ENCODE data around the gene RGS17.

RGS17 gene

DNA sequence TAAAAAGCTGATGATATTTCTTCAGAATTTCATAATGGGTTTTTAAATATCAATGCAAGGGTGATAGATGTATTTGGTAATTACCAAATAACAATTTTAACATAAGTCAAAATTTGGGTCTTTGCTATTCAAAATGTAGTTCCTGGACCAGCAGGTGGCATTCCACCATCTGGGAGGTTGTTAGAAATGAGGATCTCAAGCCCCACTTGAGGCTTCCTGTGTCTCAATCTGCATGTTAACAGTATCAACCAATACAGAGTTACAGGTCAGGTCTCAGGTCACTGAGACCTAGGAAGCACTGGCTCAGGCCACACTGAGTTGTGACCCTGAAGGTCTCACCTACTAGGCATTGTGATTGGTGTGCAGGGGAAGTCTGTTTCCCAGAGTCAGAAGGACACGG lies 71.3 kb downstream of the RGS17 start:
- Histone ChIP-seq H3K36me3 (replicated peaks) (no peaks in the 10 kb centered on the region), H3K4me3 (ENCODE audit: low read depth, low read length) (no peak overlapping the region), H3K27ac (no peak overlapping the region), H3K27me3 (replicated peaks) (no peaks in the 10 kb centered on the region)
- TF ChIP-seq, protein P1, sequence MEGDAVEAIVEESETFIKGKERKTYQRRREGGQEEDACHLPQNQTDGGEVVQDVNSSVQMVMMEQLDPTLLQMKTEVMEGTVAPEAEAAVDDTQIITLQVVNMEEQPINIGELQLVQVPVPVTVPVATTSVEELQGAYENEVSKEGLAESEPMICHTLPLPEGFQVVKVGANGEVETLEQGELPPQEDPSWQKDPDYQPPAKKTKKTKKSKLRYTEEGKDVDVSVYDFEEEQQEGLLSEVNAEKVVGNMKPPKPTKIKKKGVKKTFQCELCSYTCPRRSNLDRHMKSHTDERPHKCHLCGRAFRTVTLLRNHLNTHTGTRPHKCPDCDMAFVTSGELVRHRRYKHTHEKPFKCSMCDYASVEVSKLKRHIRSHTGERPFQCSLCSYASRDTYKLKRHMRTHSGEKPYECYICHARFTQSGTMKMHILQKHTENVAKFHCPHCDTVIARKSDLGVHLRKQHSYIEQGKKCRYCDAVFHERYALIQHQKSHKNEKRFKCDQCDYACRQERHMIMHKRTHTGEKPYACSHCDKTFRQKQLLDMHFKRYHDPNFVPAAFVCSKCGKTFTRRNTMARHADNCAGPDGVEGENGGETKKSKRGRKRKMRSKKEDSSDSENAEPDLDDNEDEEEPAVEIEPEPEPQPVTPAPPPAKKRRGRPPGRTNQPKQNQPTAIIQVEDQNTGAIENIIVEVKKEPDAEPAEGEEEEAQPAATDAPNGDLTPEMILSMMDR (IDR thresholded peaks at IDR 0.05; ENCODE audit: low read depth, low read length, missing control alignments): peak; percentile 35
- DNase-seq: no peak
- in situ Hi-C loops (cut with HindIII; ENCODE audit: low pct_ligation_motif_present, low sequenced_read_pairs): no loop called here

DNA sequence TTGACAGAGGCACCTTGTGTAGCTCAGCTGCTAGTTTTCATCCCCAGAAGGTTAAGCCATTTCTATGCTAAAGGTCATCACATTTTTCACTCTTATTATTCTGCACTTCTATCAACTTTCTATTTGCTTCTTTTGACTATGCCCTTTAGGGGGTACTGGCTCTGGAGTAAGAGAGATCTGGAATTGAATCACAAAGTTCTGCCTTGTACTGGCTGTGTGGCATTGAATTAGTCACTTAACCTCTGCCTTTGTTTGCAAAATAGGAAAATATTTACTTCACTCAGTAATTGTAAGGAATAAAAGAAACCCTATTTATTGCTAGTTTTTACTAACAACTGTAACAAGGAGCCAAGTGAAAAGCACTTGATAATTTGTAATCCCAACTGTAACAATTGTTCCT lies 71.8 kb downstream of the RGS17 start:
- Histone ChIP-seq H3K27ac (no peak overlapping the region), H3K36me3 (replicated peaks) (no peaks in the 10 kb centered on the region), H3K4me3 (ENCODE audit: low read depth, low read length) (no peak overlapping the region), H3K27me3 (replicated peaks) (no peaks in the 10 kb centered on the region)
- in situ Hi-C loops (cut with HindIII; ENCODE audit: low pct_ligation_motif_present, low sequenced_read_pairs): no loop called here
- no peak for DNase-seq
- TF ChIP-seq, protein P1 (IDR thresholded peaks at IDR 0.05; ENCODE audit: low read depth, low read length, missing control alignments): no peak

DNA sequence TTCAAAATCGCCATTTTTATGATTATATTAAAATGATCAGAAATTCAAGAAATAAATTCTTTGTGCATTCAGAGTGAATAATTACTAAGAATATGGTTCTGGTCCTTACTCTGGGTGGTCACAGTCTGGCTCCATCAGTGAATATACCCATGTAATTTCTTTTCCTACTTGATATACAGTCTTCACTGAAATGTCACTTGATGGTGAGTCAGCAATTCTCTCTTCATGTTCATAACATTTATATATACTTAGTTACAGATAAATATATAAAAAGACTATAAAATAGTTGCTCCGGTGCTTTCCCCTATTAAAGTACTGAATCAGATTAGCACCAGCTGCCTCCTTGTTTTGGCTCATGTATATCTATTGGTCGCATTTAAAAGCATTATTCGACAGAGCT lies 72.2 kb downstream of the RGS17 start:
- no peaks in the 10 kb centered on the region for H3K27me3 ChIP-seq (replicated peaks)
- H3K27ac ChIP-seq: no peak overlapping the region
- in situ Hi-C loops (cut with HindIII; ENCODE audit: low pct_ligation_motif_present, low sequenced_read_pairs): no loop called here
- TF ChIP-seq, protein P1 (IDR thresholded peaks at IDR 0.05; ENCODE audit: low read depth, low read length, missing control alignments): no peak
- H3K4me3 ChIP-seq (ENCODE audit: low read depth, low read length): no peak overlapping the region
- H3K36me3 ChIP-seq (replicated peaks): no peaks in the 10 kb centered on the region
- no peak for DNase-seq

DNA sequence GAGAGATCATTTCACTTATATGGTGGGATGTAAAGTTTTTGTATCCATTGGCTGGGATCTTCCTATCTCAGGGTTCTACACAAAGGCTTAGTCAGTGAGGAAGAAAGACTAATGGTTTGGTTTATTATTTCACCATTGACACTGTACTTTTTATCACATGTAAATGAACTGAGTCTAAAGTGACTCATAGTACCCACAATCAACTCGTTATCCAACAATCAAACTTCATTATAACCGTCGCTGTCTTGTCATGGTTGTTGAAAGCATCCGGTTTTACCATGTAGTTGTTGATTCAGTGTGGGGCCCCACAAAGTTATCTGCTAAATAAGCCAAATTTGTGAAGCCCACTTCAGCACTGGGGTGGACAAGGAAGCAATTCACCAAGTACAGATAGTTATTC lies 72.8 kb downstream of the RGS17 start:
- in situ Hi-C loops (cut with HindIII; ENCODE audit: low pct_ligation_motif_present, low sequenced_read_pairs): no loop called here
- DNase-seq: no peak
- H3K4me3 ChIP-seq (ENCODE audit: low read depth, low read length): no peak overlapping the region
- TF ChIP-seq, protein P1 (IDR thresholded peaks at IDR 0.05; ENCODE audit: low read depth, low read length, missing control alignments): no peak
- no peaks in the 10 kb centered on the region for H3K27me3 ChIP-seq (replicated peaks)
- H3K36me3 ChIP-seq (replicated peaks): no peaks in the 10 kb centered on the region
- no peak overlapping the region for H3K27ac ChIP-seq

DNA sequence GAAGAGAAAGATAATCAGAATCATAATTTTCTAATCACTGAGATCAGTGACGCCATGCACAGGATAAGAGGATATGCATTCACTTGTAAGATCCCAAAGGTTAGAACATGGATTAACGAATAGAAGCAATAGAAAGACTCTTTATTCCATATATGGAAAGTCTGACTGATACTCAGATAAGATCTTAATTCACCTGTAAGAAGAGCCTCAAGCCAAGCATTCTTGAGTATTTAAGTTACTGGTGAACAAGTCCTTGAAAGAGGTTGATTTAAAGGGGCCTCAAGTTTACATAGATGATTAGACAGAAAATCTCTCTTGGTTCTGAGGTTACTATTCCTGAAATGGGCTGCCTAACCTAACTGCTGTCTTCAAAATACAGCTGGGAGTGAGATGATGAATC lies 74.8 kb downstream of the RGS17 start:
- no peaks in the 10 kb centered on the region for H3K36me3 ChIP-seq (replicated peaks)
- TF ChIP-seq, protein P1 (IDR thresholded peaks at IDR 0.05; ENCODE audit: low read depth, low read length, missing control alignments): no peak
- no peaks in the 10 kb centered on the region for H3K27me3 ChIP-seq (replicated peaks)
- DNase-seq: no peak
- no peak overlapping the region for H3K27ac ChIP-seq
- in situ Hi-C loops (cut with HindIII; ENCODE audit: low pct_ligation_motif_present, low sequenced_read_pairs): no loop called here
- no peak overlapping the region for H3K4me3 ChIP-seq (ENCODE audit: low read depth, low read length)

DNA sequence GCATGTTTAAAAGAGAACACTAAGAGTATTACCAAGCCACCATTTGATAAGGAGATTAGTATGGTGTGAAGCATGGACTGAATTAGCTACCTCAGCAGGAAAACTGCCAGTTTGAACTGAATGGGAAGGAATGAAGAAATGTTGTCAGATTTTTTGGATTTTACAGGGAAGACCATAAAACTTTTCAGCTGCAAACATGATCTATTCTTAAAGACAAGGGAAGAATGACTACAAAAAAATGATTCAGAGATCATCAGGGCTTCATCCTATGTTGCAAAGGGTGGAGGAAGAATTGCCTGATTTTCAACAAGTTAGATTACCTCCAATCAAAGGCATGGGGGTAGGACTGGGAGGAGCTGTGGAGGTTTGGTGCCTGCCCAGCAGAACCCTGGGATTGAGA lies 79.3 kb downstream of the RGS17 start:
- no peaks in the 10 kb centered on the region for H3K36me3 ChIP-seq (replicated peaks)
- H3K27me3 ChIP-seq (replicated peaks): no peaks in the 10 kb centered on the region
- in situ Hi-C loops (cut with HindIII; ENCODE audit: low pct_ligation_motif_present, low sequenced_read_pairs): no loop called here
- TF ChIP-seq, protein P1 (IDR thresholded peaks at IDR 0.05; ENCODE audit: low read depth, low read length, missing control alignments): no peak
- H3K4me3 ChIP-seq (ENCODE audit: low read depth, low read length): no peak overlapping the region
- no peak for DNase-seq
- H3K27ac ChIP-seq: no peak overlapping the region
